ENCODE measurements around the gene CFAP69. TPM values are rescaled to one million over a fixed set of nuclear protein-coding genes. Genes with fewer than 3 reads are reported as not detected.
A peak's percentile ranks its signal among the peaks of the same experiment; 100 is the strongest.

The CFAP69 gene, protein sequence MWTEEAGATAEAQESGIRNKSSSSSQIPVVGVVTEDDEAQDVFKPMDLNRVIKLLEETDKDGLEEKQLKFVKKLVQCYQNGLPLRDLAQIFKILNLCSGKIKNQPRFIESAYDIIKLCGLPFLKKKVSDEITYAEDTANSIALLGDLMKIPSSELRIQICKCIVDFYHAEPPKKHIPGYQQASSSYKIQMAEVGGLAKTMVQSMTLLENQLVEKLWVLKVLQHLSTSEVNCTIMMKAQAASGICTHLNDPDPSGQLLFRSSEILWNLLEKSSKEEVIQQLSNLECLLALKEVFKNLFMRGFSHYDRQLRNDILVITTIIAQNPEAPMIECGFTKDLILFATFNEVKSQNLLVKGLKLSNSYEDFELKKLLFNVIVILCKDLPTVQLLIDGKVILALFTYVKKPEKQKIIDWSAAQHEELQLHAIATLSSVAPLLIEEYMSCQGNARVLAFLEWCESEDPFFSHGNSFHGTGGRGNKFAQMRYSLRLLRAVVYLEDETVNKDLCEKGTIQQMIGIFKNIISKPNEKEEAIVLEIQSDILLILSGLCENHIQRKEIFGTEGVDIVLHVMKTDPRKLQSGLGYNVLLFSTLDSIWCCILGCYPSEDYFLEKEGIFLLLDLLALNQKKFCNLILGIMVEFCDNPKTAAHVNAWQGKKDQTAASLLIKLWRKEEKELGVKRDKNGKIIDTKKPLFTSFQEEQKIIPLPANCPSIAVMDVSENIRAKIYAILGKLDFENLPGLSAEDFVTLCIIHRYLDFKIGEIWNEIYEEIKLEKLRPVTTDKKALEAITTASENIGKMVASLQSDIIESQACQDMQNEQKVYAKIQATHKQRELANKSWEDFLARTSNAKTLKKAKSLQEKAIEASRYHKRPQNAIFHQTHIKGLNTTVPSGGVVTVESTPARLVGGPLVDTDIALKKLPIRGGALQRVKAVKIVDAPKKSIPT
- 2.0 and 2.9 TPM in 2 replicates for total RNA-seq (2014; rRNA removed; shearing (Covaris generic))

DNA sequence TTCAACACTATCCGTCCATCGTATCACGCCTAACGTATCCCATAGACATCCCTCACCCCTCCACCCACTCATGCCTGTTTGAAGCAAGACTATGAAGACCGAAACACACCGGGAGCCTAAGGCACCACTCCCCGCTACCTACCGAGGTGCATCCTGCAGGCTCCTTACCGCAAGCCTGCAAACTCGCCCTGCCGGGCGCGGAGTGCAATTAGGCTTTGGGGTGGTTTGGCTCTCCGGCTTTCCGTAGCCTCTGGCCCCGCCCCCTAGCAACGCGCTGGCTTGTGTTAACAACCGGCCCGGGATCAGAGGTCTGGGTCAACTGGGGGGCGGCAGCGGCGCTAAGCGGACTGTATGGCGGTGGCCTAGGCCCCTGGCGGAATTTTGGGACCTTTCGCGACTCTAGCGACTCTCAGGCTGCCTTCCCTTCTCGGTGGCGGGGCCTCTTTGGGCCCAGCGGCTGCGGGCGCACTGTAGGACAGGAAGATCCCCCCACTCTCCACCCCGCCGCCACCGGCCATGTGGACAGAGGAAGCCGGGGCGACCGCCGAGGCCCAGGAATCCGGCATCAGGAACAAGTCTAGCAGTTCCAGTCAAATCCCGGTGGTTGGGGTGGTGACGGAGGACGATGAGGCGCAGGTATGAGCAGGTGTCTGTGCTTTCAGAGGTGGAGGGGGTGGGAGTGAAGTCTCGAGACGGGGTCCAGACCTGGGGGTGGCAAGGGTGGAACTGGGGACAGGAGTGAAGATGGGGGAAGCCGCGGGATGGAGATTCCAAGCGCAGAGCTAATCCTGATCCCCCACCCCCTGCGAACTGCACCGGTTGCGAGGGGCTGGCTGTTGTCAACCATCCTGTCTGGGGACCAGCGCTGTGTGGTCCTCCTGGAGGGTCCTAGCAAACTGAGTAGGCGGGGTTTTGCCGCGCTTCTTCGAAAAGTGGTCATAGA is at the start of gene CFAP69:
TSS of gene CFAP69 (plus strand) at position 266 of the 943 bp plus-strand sequence. CDS start at position 517, 251 bp downstream.
- peak; percentile 87 for DNase-seq
- Histone ChIP-seq H3K36me3 (replicated peaks; ENCODE audit: control insufficient read depth, insufficient read depth, low read length) (no peaks in the 10 kb centered on the region), H3K4me3 (ENCODE audit: insufficient read depth, low read depth, low read length) (peak within 1 kb of the TSS; percentile 69), H3K27me3 (ENCODE audit: control insufficient read depth, insufficient read depth, low read length) (peaks cover 16% of the 10 kb centered on the region)

DNA sequence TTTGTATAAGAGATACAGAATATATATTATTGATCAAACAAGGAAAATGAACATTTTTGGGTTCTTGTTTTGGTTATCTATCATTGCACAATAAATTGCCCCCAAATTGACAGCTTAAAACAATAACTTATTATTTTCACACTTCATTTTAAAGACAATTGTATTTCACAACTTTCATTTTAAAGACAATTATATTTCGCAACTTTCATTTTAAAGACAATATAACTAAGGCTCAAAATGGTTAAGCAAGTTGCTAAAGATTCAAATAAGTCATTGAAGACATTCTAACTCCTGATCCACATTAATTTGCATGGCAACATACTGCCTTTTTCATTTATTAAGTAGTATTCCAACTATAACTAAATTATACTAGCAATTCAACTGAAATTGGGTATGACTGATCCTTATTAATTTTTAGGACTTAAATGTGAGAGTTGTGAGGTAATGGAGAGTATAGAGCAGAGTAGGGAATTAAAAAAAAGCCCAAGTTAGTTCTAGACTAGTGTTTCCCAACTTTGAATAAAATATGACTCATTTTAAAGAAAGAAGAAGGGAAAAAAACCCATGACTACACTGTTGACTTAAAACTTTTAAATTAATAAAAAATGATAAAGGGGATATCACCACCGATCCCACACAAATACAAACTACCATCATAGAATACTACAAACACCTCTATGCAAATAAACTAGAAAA is 43.3 kb upstream of the CFAP69 start:
- no peaks in the 10 kb centered on the region for H3K36me3 ChIP-seq (replicated peaks; ENCODE audit: control insufficient read depth, insufficient read depth, low read length)
- H3K27me3 ChIP-seq (ENCODE audit: control insufficient read depth, insufficient read depth, low read length): no peaks in the 10 kb centered on the region
- H3K4me3 ChIP-seq (ENCODE audit: insufficient read depth, low read depth, low read length): no peak overlapping the region
- no peak for DNase-seq

DNA sequence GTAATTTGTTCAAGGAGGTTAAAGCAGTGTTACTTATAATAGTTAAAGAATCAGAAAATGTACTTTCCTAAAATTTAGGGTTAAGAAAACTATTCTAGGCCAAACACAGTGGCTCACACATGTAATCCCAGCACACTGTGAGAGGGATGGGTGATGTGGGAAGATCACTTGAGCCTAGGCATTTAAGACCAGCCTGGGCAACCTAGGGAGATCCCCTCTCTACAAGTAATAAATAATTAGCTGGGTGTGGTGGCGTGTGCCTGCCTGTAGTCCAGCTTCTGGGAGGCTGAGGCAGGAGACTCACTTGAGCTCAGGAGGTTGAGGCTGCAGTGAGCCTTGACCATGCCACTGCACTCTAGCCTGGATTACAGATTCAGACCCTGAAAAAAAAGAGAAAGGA is 37.0 kb upstream of the CFAP69 start:
- Histone ChIP-seq H3K36me3 (replicated peaks; ENCODE audit: control insufficient read depth, insufficient read depth, low read length) (no peaks in the 10 kb centered on the region), H3K27me3 (ENCODE audit: control insufficient read depth, insufficient read depth, low read length) (no peaks in the 10 kb centered on the region), H3K4me3 (ENCODE audit: insufficient read depth, low read depth, low read length) (no peak overlapping the region)
- no peak for DNase-seq

DNA sequence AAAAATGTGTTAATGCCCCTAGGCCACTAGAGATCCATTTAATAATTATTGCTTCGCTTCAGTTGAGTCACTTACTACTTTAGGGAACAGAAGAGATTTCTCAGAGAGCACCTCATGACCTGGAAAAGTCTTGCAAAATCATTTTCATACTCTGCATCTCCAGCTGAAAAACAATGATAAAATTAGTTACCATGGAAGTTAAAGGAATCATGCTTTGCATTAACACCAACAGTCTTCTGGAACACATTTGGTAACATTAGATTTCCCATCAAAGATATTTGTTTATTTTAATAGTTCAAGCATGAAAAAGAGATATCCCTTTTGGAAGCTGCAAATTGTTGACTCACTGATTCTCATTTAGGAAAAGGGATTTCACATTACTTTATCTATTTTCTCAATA is 35.2 kb upstream of the CFAP69 start:
- DNase-seq: no peak
- Histone ChIP-seq H3K27me3 (ENCODE audit: control insufficient read depth, insufficient read depth, low read length) (no peaks in the 10 kb centered on the region), H3K4me3 (ENCODE audit: insufficient read depth, low read depth, low read length) (no peak overlapping the region), H3K36me3 (replicated peaks; ENCODE audit: control insufficient read depth, insufficient read depth, low read length) (no peaks in the 10 kb centered on the region)

DNA sequence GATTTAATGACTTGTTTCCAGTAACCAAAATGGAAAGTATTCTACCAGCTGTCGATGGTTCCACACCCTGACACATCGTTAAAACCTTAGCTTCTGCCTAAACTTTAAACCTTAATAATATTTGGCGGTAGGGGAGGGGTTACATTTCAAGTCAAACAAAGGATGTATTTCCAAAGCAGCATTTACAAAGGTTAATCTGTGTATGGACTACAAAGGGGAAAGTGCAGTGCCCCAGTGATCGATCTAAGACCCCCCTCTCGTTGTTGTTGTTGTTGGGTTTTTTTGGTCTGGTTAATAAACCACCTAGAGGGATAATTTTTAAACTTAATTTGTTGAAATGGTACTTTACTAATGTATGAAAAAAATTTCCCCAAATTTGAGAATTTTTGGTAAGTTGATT is 34.5 kb upstream of the CFAP69 start:
- no peak for DNase-seq
- H3K27me3 ChIP-seq (ENCODE audit: control insufficient read depth, insufficient read depth, low read length): no peaks in the 10 kb centered on the region
- no peaks in the 10 kb centered on the region for H3K36me3 ChIP-seq (replicated peaks; ENCODE audit: control insufficient read depth, insufficient read depth, low read length)
- peak overlapping the region; percentile 79; the same call in 1 of the 2 replicates for H3K4me3 ChIP-seq (ENCODE audit: insufficient read depth, low read depth, low read length)

DNA sequence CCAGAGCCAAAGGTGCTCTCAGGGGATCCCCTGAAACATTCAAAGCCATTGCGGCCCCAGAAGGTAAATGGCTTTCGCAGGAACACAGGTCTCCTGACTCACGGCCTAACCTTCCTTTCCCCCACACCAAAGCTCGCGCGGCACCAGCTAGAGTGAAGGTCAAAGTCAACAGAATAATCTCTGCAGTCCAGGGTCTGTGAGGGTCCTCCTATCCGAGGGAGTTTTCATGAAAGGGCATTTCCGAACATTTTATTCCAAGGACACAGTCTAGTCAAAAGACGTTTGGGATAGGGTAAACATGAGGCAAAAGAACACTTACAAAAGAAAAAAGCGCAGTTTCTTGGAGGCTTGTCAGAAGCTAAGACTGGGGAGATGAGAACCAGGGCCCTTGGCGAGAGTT is 34.0 kb upstream of the CFAP69 start:
- Histone ChIP-seq H3K27me3 (ENCODE audit: control insufficient read depth, insufficient read depth, low read length) (no peaks in the 10 kb centered on the region), H3K36me3 (replicated peaks; ENCODE audit: control insufficient read depth, insufficient read depth, low read length) (no peaks in the 10 kb centered on the region), H3K4me3 (ENCODE audit: insufficient read depth, low read depth, low read length) (peak overlapping the region; percentile 79)
- DNase-seq: peak; percentile 15

DNA sequence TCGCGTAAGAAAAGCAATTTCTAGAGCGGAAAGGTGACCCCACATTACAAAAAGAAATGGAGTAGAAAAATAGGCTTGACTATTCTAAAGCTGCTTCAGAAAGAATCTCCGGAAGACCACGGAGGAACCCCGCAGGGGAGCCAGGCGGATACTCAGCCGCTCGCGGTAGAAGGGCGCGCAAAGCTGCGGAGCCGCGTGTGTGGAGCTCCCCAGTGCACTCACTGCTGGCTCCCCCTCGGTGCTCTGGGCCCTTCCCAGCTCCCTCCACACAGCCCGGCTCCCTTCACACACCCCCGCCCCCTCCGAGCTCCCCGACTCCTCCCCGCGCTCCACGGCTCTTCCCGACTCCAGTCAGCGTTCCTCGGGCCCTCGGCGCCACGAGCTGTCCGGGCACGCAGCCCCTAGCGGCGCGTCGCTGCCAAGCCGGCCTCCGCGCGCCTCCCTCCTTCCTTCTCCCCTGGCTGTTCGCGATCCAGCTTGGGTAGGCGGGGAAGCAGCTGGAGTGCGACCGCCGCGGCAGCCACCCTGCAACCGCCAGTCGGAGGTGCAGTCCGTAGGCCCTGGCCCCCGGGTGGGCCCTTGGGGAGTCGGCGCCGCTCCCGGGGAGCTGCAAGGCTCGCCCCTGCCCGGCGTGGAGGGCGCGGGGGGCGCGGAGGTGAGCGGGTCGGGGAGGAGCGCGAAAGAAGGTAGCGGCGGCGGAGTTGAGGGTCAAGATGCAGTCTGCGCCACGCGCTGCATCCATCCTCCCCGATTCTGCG is 33.4 kb upstream of the CFAP69 start, which contains the start of gene STEAP2:
TSS of gene STEAP2 (plus strand) at position 350 of the 758 bp plus-strand sequence. CDS start 13,343 bp downstream, outside the sequence.
- peak within 1 kb of the TSS; percentile 79 for H3K4me3 ChIP-seq (ENCODE audit: insufficient read depth, low read depth, low read length)
- no peaks in the 10 kb centered on the region for H3K27me3 ChIP-seq (ENCODE audit: control insufficient read depth, insufficient read depth, low read length)
- DNase-seq: peak; percentile 92
- H3K36me3 ChIP-seq (replicated peaks; ENCODE audit: control insufficient read depth, insufficient read depth, low read length): no peaks in the 10 kb centered on the region

DNA sequence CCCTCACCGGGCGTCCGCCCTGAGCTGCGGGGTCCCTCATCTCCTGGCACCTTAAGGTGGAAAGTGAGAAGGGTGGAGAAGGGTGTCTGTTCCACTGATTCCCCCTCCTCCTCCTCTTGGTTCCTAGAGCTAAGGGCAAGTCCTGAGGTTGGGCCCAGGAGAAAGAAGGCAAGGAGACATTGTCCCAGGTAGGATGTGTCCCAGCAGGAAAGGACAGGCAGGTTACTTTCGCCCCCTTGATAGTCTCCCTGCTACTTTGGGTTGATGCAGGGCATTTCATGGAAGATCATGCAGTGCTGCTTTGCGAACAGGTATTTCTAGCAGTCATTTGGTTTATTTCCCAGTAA is 32.9 kb upstream of the CFAP69 start:
- no peaks in the 10 kb centered on the region for H3K27me3 ChIP-seq (ENCODE audit: control insufficient read depth, insufficient read depth, low read length)
- DNase-seq: peak; percentile 22
- H3K4me3 ChIP-seq (ENCODE audit: insufficient read depth, low read depth, low read length): peak overlapping the region; percentile 79
- H3K36me3 ChIP-seq (replicated peaks; ENCODE audit: control insufficient read depth, insufficient read depth, low read length): no peaks in the 10 kb centered on the region

DNA sequence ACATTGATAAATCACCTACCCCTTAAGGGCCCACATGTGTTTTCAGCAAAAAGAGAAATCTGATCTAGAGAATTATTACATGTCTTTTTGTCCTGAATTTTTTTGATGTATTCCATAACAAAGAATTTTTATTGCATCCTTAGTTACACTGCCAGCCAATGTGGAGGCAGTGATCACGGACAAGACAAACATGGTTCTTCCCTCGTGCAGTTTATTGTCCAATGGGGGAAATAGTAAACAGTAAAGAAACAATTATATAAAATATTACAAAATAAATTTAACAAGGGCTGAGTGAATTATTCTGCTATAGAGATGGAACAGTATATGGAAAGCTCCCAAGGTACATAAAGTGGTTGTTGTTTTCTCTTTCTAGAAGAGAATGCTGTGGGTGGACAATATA is 31.5 kb upstream of the CFAP69 start:
- DNase-seq: no peak
- Histone ChIP-seq H3K4me3 (ENCODE audit: insufficient read depth, low read depth, low read length) (no peak overlapping the region), H3K36me3 (replicated peaks; ENCODE audit: control insufficient read depth, insufficient read depth, low read length) (no peaks in the 10 kb centered on the region)

DNA sequence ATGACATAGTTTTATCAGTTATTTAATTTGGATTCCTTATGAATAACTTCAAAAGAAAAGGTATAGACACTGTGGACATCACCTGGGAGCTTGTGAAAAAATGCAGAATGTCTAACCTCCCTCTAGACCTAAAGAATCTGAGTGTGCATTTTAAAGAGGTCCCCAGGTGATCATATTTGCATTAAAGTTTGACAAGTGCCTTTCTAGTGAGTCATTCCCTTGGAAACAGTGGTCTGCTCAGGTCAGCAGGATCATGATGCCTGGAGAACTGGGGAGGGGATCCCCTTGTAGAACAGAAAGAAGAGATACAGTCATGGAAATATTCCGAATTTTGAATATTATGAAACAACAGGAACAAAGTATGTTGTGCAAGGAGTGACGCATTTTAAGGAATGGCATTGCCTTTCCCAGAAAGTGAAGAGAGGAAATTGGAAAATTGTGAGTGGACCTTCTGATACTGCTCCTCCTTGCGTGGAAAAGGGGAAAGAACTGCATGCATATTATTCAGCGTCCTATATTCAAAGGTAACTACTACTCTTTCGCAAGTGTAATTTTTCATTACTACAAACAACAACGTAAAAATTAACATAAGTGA is 28.8 kb upstream of the CFAP69 start:
- peak; percentile 10 for DNase-seq

More for the DNA sequence above, 31.5 kb upstream of the CFAP69 start:
- no peaks in the 10 kb centered on the region for H3K27me3 ChIP-seq (ENCODE audit: control insufficient read depth, insufficient read depth, low read length)

DNA sequence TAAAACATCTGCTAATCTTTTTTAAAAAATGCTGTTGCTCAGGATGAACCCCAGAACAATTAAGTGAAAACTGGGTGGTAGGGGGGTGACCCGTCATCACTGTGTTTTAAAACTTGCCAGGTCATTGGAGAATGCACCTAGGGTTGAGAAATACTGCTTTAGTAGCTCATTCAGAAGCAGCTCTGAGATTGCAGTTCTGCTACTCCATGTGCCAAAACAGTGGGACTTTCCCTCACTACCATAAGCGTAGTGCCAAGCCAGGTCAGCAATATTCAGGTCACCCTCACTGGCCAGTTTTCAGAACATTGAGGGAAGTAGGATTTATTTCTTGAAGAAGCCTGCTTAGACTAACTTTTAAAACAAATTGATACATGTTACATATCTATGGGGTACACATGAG is 28.2 kb upstream of the CFAP69 start:
- Histone ChIP-seq H3K4me3 (ENCODE audit: insufficient read depth, low read depth, low read length) (no peak overlapping the region), H3K36me3 (replicated peaks; ENCODE audit: control insufficient read depth, insufficient read depth, low read length) (no peaks in the 10 kb centered on the region), H3K27me3 (ENCODE audit: control insufficient read depth, insufficient read depth, low read length) (no peaks in the 10 kb centered on the region)
- no peak for DNase-seq

More for the DNA sequence above, 28.8 kb upstream of the CFAP69 start:
- Histone ChIP-seq H3K36me3 (replicated peaks; ENCODE audit: control insufficient read depth, insufficient read depth, low read length) (no peaks in the 10 kb centered on the region), H3K4me3 (ENCODE audit: insufficient read depth, low read depth, low read length) (no peak overlapping the region), H3K27me3 (ENCODE audit: control insufficient read depth, insufficient read depth, low read length) (no peaks in the 10 kb centered on the region)

DNA sequence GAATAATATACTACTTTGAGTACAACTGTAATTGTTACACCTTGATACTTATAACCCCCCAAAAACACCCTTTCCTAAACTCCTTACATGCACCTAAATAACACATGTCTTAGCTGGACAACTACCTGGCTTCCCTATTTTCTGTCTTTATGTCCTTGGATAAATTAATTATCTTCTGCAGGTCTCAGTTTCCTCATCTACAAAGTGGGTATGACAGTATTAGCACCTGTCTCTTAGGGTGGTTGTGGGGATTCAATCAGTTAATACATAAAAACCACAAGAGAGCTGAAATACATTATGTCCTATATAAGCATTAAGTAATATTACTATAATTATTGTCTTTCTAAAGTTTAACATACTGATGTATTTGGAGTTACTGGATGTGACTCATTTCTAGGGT is 22.6 kb upstream of the CFAP69 start:
- no peak overlapping the region for H3K4me3 ChIP-seq (ENCODE audit: insufficient read depth, low read depth, low read length)
- no peaks in the 10 kb centered on the region for H3K27me3 ChIP-seq (ENCODE audit: control insufficient read depth, insufficient read depth, low read length)
- no peaks in the 10 kb centered on the region for H3K36me3 ChIP-seq (replicated peaks; ENCODE audit: control insufficient read depth, insufficient read depth, low read length)
- DNase-seq: no peak
